ENCODE measurements around the gene PDE4C.

Gene PDE4C

GRCh38 chr19:18231775-18232174 is 5.5 kb upstream of the PDE4C start:
- Histone ChIP-seq H3K4me3 (ENCODE audit: low read depth in 1 of 2, low read length in 2 of 2) (no peak overlapping the region), H3K9me3 (ENCODE audit: control insufficient read depth in 1 of 2, low read length in 2 of 2) (peaks cover 0 to 4% of the 10 kb centered on the region in 2 donors), H3K27me3 (ENCODE audit: control insufficient read depth in 1 of 2, insufficient read depth in 2 of 2, low read length in 2 of 2) (peaks cover 20 to 31% of the 10 kb centered on the region in 2 donors), H3K4me1 (ENCODE audit: control insufficient read depth in 1 of 2, insufficient read depth in 2 of 2, low read length in 2 of 2) (no peaks in the 10 kb centered on the region), H3K27ac (ENCODE audit: low read depth, low read length) (no peak overlapping the region), H3K9ac (ENCODE audit: low read depth in 1 of 2, low read length in 2 of 2) (no peak overlapping the region), H3K36me3 (ENCODE audit: control insufficient read depth in 1 of 2, insufficient read depth in 2 of 2, low read length in 2 of 2) (no peaks in the 10 kb centered on the region)

GRCh38 chr19:18230941-18231734 is 4.9 kb upstream of the PDE4C start:
- Histone ChIP-seq H3K4me3 (ENCODE audit: low read depth in 1 of 2, low read length in 2 of 2) (no peak overlapping the region), H3K27me3 (ENCODE audit: control insufficient read depth in 1 of 2, insufficient read depth in 2 of 2, low read length in 2 of 2) (peaks cover 23 to 32% of the 10 kb centered on the region in 2 donors), H3K27ac (ENCODE audit: low read depth, low read length) (no peak overlapping the region), H3K9ac (ENCODE audit: low read depth in 1 of 2, low read length in 2 of 2) (no peak overlapping the region), H3K9me3 (ENCODE audit: control insufficient read depth in 1 of 2, low read length in 2 of 2) (peaks cover 0 to 4% of the 10 kb centered on the region in 2 donors), H3K4me1 (ENCODE audit: control insufficient read depth in 1 of 2, insufficient read depth in 2 of 2, low read length in 2 of 2) (no peaks in the 10 kb centered on the region), H3K36me3 (ENCODE audit: control insufficient read depth in 1 of 2, insufficient read depth in 2 of 2, low read length in 2 of 2) (no peaks in the 10 kb centered on the region)

- peaks cover 33 to 43% of the 10 kb centered on the region in 2 donors for H3K27me3 ChIP-seq (ENCODE audit: control insufficient read depth in 1 of 2, insufficient read depth in 2 of 2, low read length in 2 of 2)
- H3K9ac ChIP-seq (ENCODE audit: low read depth in 1 of 2, low read length in 2 of 2): no peak overlapping the region
- no peak overlapping the region for H3K27ac ChIP-seq (ENCODE audit: low read depth, low read length)
- no peaks in the 10 kb centered on the region for H3K36me3 ChIP-seq (ENCODE audit: control insufficient read depth in 1 of 2, insufficient read depth in 2 of 2, low read length in 2 of 2)
- H3K4me1 ChIP-seq (ENCODE audit: control insufficient read depth in 1 of 2, insufficient read depth in 2 of 2, low read length in 2 of 2): peaks cover 4 to 10% of the 10 kb centered on the region in 2 donors
- no peak overlapping the region for H3K4me3 ChIP-seq (ENCODE audit: low read depth in 1 of 2, low read length in 2 of 2)
- peaks cover 0 to 4% of the 10 kb centered on the region in 2 donors for H3K9me3 ChIP-seq (ENCODE audit: control insufficient read depth in 1 of 2, low read length in 2 of 2)
These were observed 3.7 kb upstream of the PDE4C start for GRCh38 chr19:18229915-18230314.

- Histone ChIP-seq H3K4me1 (ENCODE audit: control insufficient read depth in 1 of 2, insufficient read depth in 2 of 2, low read length in 2 of 2) (peaks cover 8 to 13% of the 10 kb centered on the region in 2 donors), H3K27me3 (ENCODE audit: control insufficient read depth in 1 of 2, insufficient read depth in 2 of 2, low read length in 2 of 2) (peaks cover 34 to 43% of the 10 kb centered on the region in 2 donors)
These were observed 3.2 kb upstream of the PDE4C start for GRCh38 chr19:18229474-18229873.

GRCh38 chr19:18227781-18228271 is 1.6 kb upstream of the PDE4C start:
- H3K4me3 ChIP-seq (ENCODE audit: low read depth in 1 of 2, low read length in 2 of 2): no peak overlapping the region
- H3K27ac ChIP-seq (ENCODE audit: low read depth, low read length): no peak overlapping the region
- H3K9ac ChIP-seq (ENCODE audit: low read depth in 1 of 2, low read length in 2 of 2): no peak overlapping the region
- H3K4me1 ChIP-seq (ENCODE audit: control insufficient read depth in 1 of 2, insufficient read depth in 2 of 2, low read length in 2 of 2): peaks cover 8 to 19% of the 10 kb centered on the region in 2 donors
- H3K36me3 ChIP-seq (ENCODE audit: control insufficient read depth in 1 of 2, insufficient read depth in 2 of 2, low read length in 2 of 2): no peaks in the 10 kb centered on the region
- peaks cover 34% of the 10 kb centered on the region in 2 donors for H3K27me3 ChIP-seq (ENCODE audit: control insufficient read depth in 1 of 2, insufficient read depth in 2 of 2, low read length in 2 of 2)
- no peaks in the 10 kb centered on the region for H3K9me3 ChIP-seq (ENCODE audit: control insufficient read depth in 1 of 2, low read length in 2 of 2)

More at GRCh38 chr19:18229474-18229873, 3.2 kb upstream of the PDE4C start:
- Histone ChIP-seq H3K27ac (ENCODE audit: low read depth, low read length) (no peak overlapping the region), H3K9ac (ENCODE audit: low read depth in 1 of 2, low read length in 2 of 2) (no peak overlapping the region), H3K4me3 (ENCODE audit: low read depth in 1 of 2, low read length in 2 of 2) (no peak overlapping the region), H3K36me3 (ENCODE audit: control insufficient read depth in 1 of 2, insufficient read depth in 2 of 2, low read length in 2 of 2) (no peaks in the 10 kb centered on the region), H3K9me3 (ENCODE audit: control insufficient read depth in 1 of 2, low read length in 2 of 2) (peaks cover 0 to 4% of the 10 kb centered on the region in 2 donors)

GRCh38 chr19:18226956-18227780 is 930 bp upstream of the PDE4C start:
- peaks cover 30 to 31% of the 10 kb centered on the region in 2 donors for H3K27me3 ChIP-seq (ENCODE audit: control insufficient read depth in 1 of 2, insufficient read depth in 2 of 2, low read length in 2 of 2)
- no peaks in the 10 kb centered on the region for H3K36me3 ChIP-seq (ENCODE audit: control insufficient read depth in 1 of 2, insufficient read depth in 2 of 2, low read length in 2 of 2)
- no peak overlapping the region for H3K4me3 ChIP-seq (ENCODE audit: low read depth in 1 of 2, low read length in 2 of 2)
- no peak overlapping the region for H3K9ac ChIP-seq (ENCODE audit: low read depth in 1 of 2, low read length in 2 of 2)
- peaks cover 8 to 19% of the 10 kb centered on the region in 2 donors for H3K4me1 ChIP-seq (ENCODE audit: control insufficient read depth in 1 of 2, insufficient read depth in 2 of 2, low read length in 2 of 2)
- no peak overlapping the region for H3K27ac ChIP-seq (ENCODE audit: low read depth, low read length)
- H3K9me3 ChIP-seq (ENCODE audit: control insufficient read depth in 1 of 2, low read length in 2 of 2): no peaks in the 10 kb centered on the region

- H3K4me3 ChIP-seq (ENCODE audit: low read depth in 1 of 2, low read length in 2 of 2): no peak overlapping the region
These were observed 910 bp downstream of the PDE4C start for GRCh38 chr19:18225355-18225701.

GRCh38 chr19:18224525-18225354 is 1.5 kb downstream of the PDE4C start:
- no peak overlapping the region for H3K27ac ChIP-seq (ENCODE audit: low read depth, low read length)
- H3K4me1 ChIP-seq (ENCODE audit: control insufficient read depth in 1 of 2, insufficient read depth in 2 of 2, low read length in 2 of 2): peaks cover 8 to 19% of the 10 kb centered on the region in 2 donors
- H3K36me3 ChIP-seq (ENCODE audit: control insufficient read depth in 1 of 2, insufficient read depth in 2 of 2, low read length in 2 of 2): no peaks in the 10 kb centered on the region
- H3K4me3 ChIP-seq (ENCODE audit: low read depth in 1 of 2, low read length in 2 of 2): peak overlapping the region; percentile 59 to 78
- H3K27me3 ChIP-seq (ENCODE audit: control insufficient read depth in 1 of 2, insufficient read depth in 2 of 2, low read length in 2 of 2): peaks cover 25% of the 10 kb centered on the region in 2 donors
- H3K9me3 ChIP-seq (ENCODE audit: control insufficient read depth in 1 of 2, low read length in 2 of 2): no peaks in the 10 kb centered on the region
- peak overlapping the region; percentile 57 to 80 for H3K9ac ChIP-seq (ENCODE audit: low read depth in 1 of 2, low read length in 2 of 2)

More at GRCh38 chr19:18225355-18225701, 910 bp downstream of the PDE4C start:
- H3K27ac ChIP-seq (ENCODE audit: low read depth, low read length): no peak overlapping the region
- H3K9ac ChIP-seq (ENCODE audit: low read depth in 1 of 2, low read length in 2 of 2): peak overlapping the region in 1 of 2 donors; percentile 63
- H3K36me3 ChIP-seq (ENCODE audit: control insufficient read depth in 1 of 2, insufficient read depth in 2 of 2, low read length in 2 of 2): no peaks in the 10 kb centered on the region
- peaks cover 8 to 19% of the 10 kb centered on the region in 2 donors for H3K4me1 ChIP-seq (ENCODE audit: control insufficient read depth in 1 of 2, insufficient read depth in 2 of 2, low read length in 2 of 2)
- H3K27me3 ChIP-seq (ENCODE audit: control insufficient read depth in 1 of 2, insufficient read depth in 2 of 2, low read length in 2 of 2): peaks cover 24 to 26% of the 10 kb centered on the region in 2 donors
- no peaks in the 10 kb centered on the region for H3K9me3 ChIP-seq (ENCODE audit: control insufficient read depth in 1 of 2, low read length in 2 of 2)

GRCh38 chr19:18223860-18224524 is 2.2 kb downstream of the PDE4C start:
- H3K9ac ChIP-seq (ENCODE audit: low read depth in 1 of 2, low read length in 2 of 2): peak overlapping the region; percentile 57 to 80
- peaks cover 8 to 19% of the 10 kb centered on the region in 2 donors for H3K4me1 ChIP-seq (ENCODE audit: control insufficient read depth in 1 of 2, insufficient read depth in 2 of 2, low read length in 2 of 2)
- H3K9me3 ChIP-seq (ENCODE audit: control insufficient read depth in 1 of 2, low read length in 2 of 2): no peaks in the 10 kb centered on the region
- H3K27me3 ChIP-seq (ENCODE audit: control insufficient read depth in 1 of 2, insufficient read depth in 2 of 2, low read length in 2 of 2): peaks cover 21 to 24% of the 10 kb centered on the region in 2 donors
- no peaks in the 10 kb centered on the region for H3K36me3 ChIP-seq (ENCODE audit: control insufficient read depth in 1 of 2, insufficient read depth in 2 of 2, low read length in 2 of 2)
- no peak overlapping the region for H3K27ac ChIP-seq (ENCODE audit: low read depth, low read length)
- peak overlapping the region; percentile 58 to 78 for H3K4me3 ChIP-seq (ENCODE audit: low read depth in 1 of 2, low read length in 2 of 2)
